ENCODE measurements around the gene CCDC197.

Gene CCDC197

GRCh38 chr14:93953739-93954515 is 43.2 kb upstream of the CCDC197 start:
- no peak for DNase-seq (ENCODE audit: low read depth)
- no peak overlapping the region for H3K4me3 ChIP-seq (ENCODE audit: control insufficient read depth, low read depth, low read length)

DNA sequence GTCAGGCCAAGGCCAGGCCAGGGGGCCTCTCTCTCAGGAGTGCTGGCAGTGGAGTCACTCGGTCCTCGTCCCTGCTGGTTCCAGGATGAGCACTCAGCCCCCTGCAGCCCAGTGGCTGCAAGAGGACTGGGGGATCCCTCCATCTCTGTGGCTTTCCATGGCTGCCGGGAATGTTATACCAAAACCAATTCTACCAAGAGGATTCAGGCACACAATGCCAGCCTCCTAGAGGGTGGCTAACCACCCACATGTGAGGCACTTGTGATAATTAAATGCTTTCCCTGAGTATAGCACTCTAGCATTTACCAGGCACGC is 42.6 kb upstream of the CCDC197 start:
- no peak for TF ChIP-seq CTCF (conservative IDR thresholded peaks at IDR 0.05; ENCODE audit: control insufficient read depth, insufficient read depth, low read depth, low read length)
- no peak overlapping the region for H3K4me3 ChIP-seq (ENCODE audit: control insufficient read depth, low read depth, low read length)
- DNase-seq (ENCODE audit: low read depth) = no peak

More at GRCh38 chr14:93953739-93954515, 43.2 kb upstream of the CCDC197 start:
- no peak for TF ChIP-seq CTCF (conservative IDR thresholded peaks at IDR 0.05; ENCODE audit: control insufficient read depth, insufficient read depth, low read depth, low read length)

DNA sequence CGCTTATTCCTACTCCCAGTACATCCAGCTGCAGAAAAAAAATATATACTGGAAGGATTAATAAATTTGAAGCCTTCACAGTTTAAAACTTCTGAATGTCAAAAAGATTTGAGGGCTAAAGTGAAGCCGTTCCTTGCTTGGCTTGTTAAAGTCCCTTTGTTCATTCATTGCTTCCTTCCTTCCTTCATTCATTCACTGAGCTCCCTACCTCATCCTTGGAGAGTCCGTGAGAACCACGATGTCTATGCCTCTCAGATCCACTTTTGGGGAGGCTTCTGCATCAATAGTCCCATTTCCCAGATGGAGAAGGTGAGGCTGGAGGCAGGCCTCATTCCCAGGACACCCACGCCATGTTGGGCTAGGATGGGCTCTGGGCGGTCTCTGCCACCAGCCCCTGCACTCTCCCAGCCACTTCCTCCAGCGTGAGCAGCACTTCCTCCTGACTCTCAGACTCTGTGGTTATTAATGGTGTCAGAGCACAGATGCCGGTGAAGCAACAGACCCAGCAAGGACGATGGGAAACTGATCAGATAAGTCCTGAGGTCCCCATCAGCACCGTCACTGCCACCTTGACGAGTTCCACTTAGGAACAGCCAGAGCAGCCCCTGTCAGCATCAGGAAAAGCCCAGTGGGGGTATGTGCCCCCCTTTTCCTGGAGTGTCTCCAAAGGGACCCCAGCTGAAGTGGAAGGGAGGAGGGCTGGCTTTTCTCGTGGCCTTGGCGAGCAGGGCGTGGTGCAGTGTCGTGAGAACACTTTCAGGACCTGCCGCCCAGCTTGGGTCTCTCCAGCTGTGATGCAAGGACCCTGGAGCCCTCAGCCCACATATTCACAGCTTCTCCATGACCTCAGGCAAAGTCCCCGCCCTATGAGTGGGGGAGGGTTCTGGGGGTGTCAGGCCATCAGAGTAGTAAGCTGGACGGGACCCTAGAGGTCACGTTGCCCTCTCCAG is 41.9 kb upstream of the CCDC197 start:
- TF ChIP-seq CTCF (conservative IDR thresholded peaks at IDR 0.05; ENCODE audit: control insufficient read depth, insufficient read depth, low read depth, low read length) = no peak
- H3K4me3 ChIP-seq (ENCODE audit: control insufficient read depth, low read depth, low read length) = no peak overlapping the region
- no peak for DNase-seq (ENCODE audit: low read depth)

GRCh38 chr14:93955850-93956481 is 41.1 kb upstream of the CCDC197 start:
- no peak for TF ChIP-seq CTCF (conservative IDR thresholded peaks at IDR 0.05; ENCODE audit: control insufficient read depth, insufficient read depth, low read depth, low read length)
- no peak overlapping the region for H3K4me3 ChIP-seq (ENCODE audit: control insufficient read depth, low read depth, low read length)
- DNase-seq (ENCODE audit: low read depth) = no peak

- no peak for DNase-seq (ENCODE audit: low read depth)
- no peak for TF ChIP-seq CTCF (conservative IDR thresholded peaks at IDR 0.05; ENCODE audit: control insufficient read depth, insufficient read depth, low read depth, low read length)
- H3K4me3 ChIP-seq (ENCODE audit: control insufficient read depth, low read depth, low read length) = no peak overlapping the region
These were observed 40.4 kb upstream of the CCDC197 start for GRCh38 chr14:93956514-93957332.

DNA sequence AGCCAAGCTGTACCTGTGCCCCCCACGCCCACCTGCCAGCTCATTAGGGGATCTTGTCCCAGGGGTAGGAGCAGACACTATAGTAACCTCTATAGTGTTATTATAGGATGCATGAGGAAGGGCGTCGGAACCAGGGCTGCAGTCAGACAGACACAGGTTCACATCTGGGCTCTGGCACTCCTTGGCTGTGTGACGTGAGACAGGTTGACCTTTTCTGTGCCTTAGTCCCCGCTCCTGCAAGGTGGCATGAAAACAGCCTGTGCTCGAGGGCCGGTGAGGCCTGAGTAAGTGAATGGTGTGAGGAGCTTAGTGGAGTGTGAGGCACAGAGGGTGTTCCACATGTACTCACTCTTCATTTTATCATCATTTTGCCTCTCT is 39.8 kb upstream of the CCDC197 start:
- H3K4me3 ChIP-seq (ENCODE audit: control insufficient read depth, low read depth, low read length) = no peak overlapping the region
- TF ChIP-seq CTCF (conservative IDR thresholded peaks at IDR 0.05; ENCODE audit: control insufficient read depth, insufficient read depth, low read depth, low read length) = no peak
- no peak for DNase-seq (ENCODE audit: low read depth)

All from fibroblast of mammary gland (primary cell).